Activated CD4-positive, CD25-positive, alpha-beta regulatory T cell treated with anti-CD3 and anti-CD28 coated beads, Interleukin-2, amount 50 U/mL, for 24 hours (primary cell): ENCODE data around the gene FLYWCH2.
A peak's percentile ranks its signal among the peaks of the same experiment; 100 is the strongest.
"Not testable (repeated sequence)": the region's sequence is repeated elsewhere in the genome, so short reads cannot be mapped to it uniquely, and the experiment has no call there.

Experiments
- ATAC-seq, 2 donors: fragments of 150-1000 bp; cut with Tn5 transposase; one replicate each; pipeline ENCODE4 v1.10.0; 2021; ENCODE audit warnings: mild to moderate bottlenecking in 1 of 2, moderate library complexity in 1 of 2

The FLYWCH2 gene

DNA sequence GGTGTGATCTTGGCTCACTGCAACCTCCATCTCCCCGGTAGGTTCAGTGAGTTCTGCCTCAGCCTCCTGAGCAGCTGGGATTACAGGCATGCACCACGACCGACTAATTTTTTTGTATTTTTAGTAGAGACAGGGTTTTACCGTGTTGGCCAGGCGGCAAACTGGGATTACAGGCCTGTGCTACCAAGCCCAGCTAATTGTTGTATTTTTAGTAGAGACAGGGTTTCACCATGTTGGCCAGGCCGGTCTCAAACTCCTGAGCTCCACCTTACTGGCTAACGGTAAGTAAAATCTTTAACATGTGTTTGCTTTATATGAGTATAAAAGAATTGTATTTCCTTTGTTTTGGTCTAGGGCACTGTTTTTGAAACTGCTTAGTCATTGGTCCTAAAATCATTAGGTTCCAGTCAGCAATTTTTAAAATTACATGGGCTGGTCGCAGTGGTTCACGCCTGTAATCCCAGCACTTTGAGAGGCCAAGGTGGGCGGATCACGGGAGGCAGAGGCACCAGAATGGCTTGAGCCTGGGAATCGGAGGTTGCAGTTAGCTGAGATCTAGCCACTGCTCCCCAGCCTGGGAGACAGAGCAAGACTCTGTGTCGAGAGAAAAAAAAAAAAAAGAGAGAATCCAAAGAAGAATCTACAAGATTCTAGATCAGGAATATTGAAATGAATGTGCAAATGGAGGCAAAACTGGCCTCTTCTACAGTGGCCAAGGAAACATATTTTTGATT lies 32.3 kb downstream of the FLYWCH2 start:
- no peak for ATAC-seq

DNA sequence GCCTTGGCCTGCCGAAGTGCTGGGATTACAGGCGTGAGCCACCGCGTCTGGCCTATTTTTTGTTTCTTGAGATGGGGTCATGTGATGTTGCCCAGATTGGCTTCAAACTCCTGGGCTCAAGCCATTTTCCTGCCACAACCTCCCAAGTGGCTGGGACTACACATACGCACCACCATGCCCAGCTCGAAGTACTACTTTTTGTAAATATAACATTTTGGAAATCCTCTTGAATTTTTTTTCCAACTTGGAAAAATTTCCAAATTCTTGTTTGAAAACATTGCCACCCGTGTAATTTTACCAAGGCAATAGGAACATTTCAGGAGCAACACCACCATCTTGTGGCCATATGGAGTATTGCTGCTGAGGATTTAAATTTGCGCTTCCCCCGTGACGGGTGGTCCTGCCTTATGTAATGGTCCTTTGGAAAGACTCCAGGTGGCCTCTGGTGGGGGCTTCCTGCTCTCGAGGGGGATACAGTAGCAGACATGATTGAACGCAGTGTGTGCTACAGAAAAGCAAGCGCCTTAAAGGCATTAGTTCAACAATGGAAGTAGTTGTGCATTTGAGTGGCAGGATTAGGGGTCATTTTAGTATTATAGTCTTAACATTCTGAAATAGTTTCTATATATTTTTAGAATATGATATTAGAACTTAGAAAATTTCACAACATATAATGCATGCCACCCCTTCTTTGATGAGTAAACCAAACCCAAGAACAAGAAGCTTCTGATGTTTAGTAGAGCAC lies 36.7 kb downstream of the FLYWCH2 start:
- peak in 1 of 2 donors; percentile 48 for ATAC-seq

DNA sequence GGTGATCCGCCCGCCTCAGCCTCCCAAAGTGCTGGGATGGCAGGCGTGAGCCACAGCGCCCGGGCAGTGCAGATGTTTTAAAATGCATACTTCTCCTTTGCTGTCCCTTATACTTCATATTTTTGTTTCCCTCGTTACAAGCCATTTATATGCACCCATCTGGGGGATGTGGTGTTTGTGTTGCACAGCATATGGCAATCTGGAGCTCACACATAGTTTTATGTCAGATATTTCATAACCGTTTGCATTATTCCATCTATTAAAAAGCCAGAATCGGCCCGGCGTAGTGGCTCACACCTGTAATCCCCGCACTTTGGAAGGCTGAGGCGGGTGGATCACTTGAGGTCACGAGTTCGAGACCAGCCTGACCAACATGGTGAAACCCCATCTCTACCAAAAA lies 40.5 kb downstream of the FLYWCH2 start:
- ATAC-seq = no peak

DNA sequence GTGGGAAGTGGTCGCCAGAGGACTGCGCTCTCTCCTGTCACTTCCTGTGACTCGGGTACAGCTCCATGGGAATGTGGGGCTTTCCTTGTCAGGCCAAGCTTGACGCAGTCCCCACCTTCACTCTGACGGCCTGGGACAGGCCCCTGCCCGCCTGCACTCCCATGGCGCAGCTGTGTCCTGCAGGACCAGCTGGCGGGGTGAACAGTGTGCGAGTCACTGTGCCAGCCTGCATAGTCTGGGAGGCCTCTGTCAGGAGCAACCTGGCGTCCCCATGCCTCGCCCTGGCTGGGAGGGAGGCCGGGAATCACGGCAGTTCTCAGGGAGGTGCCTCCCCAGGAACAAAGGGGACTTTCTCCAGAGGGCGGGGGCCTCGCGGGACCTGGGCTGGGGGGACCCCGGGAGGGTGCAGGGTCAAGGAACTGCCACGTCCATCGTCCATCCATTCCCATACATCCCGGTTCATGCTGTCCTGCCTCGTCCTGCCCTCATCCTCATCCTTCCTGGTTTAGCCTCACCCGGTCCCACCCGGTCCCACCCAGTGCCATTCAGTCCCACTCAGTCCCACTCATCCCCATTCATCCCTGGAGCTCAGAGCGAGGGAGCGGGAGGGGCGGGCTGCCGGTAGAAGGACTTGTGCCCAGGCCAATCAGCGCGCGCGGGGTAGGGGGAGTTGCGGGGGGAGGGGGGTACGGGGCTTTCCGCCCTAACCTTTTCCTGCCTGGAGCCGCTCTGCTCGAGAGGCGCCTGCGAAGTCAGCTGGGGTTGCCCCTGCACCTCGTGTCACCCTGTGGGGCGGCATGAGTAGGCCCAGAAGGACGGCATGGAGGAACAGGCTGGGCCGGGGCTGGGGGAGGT lies 42.1 kb downstream of the FLYWCH2 start:
- ATAC-seq = no peak

DNA sequence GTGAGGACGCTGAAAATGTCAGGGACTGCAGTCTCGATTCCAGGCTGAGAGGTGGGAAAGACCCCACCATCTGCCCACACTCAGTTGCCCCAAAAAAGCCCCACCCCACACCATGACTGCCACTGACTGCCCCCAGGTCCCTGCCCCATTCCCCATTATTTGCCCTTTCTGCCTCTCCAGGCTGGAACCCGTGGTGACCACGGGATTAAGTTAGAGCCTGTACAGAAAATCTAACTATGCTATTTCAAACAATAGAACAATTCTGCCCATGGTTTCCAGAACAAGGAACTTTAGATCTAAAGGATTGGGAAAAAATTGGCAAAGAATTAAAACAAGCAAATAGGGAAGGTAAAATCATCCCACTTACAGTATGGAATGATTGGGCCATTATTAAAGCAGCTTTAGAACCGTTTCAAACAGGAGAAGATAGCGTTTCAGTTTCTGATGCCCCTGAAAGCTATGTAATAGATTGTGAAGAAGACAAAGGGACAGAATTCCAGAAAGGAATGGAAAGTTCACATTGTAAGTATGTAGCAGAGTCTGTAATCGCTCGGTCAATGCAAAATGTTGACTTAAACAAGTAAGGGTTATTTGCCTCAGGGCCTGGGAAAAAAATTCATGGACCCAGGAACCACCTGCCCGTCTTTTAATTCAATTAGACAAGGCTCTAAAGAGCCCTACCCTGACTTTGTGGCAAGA lies 43.1 kb downstream of the FLYWCH2 start:
- no peak for ATAC-seq

DNA sequence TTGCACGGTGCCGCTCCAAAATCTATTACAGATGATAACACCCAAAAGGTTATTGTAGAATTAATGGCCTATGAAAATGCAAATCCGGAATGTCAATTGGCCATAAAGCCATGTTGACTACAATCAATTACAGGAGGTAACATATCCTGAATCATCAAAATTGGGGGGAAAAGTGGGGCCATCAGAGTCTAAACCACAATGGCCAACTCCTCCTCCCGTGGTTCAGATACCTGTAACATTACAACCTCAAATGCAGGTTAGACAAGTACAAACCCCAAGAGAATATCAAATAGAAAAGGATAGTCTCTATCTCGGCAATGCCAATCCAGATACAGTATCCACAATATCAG lies 43.6 kb downstream of the FLYWCH2 start:
- no peak for ATAC-seq

DNA sequence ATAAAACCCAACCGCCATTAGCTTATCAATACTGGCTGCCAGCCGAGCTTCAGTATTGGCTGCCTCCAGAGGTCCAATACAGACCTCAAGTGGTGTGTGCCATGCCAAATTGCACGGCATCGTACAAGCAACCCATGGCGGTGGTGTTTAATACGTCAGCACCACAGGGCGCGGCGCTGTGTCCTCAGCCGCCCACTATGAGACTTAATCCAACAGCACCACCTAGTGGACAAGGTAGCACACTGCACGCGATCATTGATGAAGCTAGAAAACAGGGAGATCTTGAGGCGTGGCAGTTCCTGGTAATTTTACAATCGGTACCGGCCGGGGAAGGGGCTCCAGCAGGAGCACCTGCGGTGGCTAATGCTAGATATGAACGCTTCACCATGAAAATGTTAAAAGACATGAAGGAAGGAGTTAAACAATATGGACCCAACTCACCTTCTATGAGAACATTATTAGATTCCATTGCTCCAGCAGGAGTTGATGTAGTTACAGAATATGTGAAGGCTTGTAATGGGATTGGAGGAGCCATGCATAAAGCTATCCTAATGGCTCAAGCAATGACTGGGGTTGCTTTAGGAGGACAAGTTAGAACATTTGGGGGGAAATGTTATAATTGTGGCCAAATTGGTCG lies 44.1 kb downstream of the FLYWCH2 start:
- peak; percentile 99 for ATAC-seq

DNA sequence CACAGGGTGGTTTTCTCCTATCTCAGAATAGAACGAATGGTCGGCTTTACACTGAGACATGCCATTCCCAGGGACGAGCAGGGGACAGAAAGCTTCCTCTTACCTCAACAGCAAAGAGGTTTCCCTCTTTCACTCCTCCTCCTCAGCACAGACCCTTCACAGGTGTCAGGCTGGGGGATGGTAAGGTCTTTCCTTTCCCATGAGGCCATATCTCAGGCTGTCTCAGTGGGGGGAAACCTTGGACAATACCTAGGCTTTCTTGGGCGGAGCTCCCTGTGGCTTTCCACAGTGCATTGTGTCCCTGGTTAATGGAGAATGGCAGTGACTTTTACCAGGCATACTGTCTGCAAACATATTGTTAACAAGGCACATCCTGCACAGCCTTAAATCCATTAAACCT lies 45.1 kb downstream of the FLYWCH2 start:
- ATAC-seq = not testable (repeated sequence)

DNA sequence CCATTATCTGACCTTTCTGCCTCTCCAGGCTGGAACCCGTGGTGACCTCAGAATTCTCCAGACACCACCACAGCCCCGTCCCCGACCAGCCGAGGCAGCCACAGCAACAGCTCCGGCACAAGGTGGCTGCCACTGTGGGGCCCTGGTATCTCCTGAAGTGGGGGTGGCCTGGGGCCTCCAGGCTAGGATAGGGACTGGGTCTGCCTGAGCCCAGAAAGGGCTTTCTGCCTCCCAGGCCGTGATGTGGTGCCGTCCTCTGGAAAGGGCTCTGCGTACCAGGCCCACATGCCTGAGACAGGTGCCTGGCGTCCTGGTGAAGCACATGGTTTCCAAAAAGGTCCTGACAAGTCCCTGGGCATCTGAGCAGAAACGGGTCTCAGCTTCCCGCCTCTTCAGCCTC lies 45.8 kb downstream of the FLYWCH2 start:
- ATAC-seq = no peak

DNA sequence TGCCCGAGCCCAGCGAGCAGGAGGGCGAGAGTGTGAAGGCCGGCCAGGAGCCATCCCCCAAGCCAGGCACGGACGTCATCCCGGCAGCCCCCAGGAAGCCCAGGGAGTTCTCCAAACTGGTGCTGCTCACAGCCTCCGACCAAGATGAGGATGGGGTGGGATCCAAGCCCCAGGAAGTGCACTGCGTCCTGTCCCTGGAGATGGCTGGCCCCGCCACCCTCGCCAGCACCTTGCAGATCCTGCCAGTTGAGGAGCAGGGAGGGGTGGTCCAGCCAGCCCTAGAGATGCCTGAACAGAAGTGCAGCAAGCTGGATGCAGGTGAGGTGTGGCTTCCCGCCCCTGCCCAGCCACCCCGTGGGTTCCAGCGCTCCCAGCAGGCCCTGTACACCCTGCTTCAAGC lies 46.7 kb downstream of the FLYWCH2 start:
- no peak for ATAC-seq

DNA sequence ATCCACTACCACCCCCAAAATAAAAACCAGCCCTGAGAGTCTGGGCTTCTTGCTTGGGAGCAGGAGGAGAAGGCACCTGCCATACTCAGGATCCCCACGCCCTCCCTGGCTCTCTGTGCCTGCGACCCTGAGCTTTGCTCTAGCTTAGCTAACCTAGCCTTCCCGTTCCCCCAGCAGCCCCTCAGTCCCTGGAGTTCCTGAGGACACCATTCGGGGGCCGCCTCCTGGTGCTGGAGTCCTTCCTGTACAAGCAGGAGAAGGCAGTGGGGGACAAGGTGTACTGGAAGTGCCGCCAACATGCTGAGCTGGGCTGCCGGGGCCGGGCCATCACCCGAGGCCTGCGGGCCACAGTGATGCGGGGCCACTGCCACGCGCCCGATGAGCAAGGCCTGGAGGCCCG lies 47.2 kb downstream of the FLYWCH2 start:
- ATAC-seq = no peak

DNA sequence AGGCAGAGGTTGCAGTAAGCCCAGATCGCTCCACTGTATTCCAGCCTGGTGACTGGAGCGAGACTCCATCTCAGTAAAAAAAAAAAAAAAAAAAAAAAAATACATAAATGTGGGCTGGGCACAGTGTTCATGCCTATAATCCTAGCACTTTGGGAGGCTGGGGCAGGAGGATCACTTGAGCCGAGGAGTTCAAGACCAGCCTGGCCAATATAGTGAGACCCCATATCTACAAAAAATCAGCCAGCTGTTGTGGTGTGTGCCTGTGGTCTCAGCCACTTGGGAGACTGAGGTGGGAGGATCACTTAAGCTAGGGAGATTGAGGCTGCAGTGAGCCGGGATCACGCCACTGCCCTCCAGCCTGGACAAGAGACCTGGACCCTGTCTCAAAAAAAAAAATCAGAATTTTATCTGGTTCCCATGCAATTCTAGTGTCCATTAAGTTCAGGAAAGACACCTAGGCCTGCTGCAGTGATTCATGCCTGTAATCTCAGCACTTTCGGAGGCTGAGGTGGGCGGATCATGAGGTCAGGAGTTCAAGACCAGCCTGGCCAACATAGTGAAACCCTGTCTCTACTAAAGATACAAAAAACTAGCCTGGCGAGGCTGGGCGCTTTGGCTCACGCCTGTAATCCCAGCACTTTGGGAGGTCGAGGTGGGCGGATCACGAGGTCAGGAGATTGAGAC lies 48.4 kb downstream of the FLYWCH2 start:
- not testable (repeated sequence) for ATAC-seq

DNA sequence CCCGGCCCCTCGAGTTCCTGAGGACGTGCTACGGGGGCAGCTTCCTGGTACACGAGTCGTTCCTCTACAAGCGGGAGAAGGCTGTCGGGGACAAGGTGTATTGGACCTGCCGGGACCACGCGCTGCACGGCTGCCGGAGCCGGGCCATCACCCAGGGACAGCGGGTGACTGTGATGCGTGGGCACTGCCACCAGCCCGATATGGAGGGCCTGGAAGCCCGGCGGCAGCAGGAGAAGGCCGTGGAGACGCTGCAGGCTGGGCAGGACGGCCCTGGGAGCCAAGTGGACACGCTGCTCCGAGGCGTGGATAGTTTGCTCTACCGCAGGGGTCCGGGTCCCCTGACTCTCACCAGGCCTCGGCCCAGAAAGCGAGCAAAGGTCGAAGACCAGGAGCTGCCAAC lies 50.1 kb downstream of the FLYWCH2 start:
- no peak for ATAC-seq

DNA sequence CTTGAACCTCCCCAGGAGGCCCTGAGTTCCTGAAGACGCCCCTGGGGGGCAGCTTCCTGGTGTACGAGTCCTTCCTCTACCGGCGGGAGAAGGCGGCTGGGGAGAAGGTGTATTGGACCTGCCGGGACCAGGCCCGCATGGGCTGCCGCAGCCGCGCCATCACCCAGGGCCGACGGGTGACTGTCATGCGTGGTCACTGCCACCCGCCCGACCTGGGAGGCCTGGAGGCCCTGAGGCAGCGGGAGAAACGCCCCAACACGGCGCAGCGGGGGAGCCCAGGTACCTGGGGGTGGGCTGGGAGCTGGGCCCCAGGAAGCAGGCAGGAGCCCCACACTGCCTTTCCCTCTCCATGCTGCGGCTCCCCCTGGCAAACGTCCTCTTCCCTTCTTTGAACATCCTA lies 50.7 kb downstream of the FLYWCH2 start:
- ATAC-seq = no peak

DNA sequence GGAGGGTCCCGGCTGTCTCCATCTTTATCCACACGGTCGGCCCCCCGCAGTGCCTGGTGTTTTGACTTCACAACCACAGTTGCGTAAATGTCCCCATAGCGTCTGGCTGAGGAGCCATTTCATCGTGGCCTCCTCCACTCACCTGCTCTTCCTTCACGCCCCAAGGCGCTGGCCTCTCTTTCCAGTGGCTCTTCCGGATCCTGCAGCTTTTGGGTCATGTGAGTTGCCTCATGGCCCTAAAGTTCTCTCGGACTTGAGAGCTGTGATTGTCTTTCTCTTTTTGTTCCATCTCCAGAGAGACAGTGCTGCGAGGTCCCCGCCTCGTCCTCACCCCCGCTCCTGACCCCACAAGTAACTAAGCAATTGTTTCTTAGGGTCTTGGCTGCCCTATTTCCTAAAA lies 51.4 kb downstream of the FLYWCH2 start:
- ATAC-seq = no peak

DNA sequence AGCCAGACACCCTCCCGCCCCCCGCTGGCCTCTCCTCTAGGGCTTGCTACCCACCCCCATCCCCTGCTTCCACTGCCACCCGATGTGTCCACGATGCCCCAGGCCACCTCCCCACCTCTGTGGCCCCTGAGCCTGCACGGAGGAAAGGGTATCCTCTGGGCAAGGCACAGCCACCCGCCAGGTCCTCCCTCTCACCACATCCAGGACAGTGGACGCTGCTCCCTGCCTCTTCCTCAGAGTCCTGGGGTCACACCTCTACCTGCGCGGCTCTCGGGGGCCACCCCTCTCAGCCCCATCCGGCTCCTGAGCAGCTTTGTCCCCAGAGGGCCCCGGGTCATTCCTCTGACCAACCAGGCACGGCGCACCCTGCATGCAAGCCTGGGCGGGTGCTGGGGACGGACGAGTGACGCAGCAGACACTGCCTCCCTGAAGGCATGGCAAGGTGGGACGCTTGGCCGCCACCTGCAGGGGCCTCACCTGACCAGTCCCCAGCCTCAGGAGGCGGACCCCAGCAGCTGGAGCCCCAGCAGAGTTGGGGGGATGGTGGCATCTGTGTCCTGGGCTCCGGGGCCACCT lies 53.5 kb downstream of the FLYWCH2 start:
- no peak for ATAC-seq

DNA sequence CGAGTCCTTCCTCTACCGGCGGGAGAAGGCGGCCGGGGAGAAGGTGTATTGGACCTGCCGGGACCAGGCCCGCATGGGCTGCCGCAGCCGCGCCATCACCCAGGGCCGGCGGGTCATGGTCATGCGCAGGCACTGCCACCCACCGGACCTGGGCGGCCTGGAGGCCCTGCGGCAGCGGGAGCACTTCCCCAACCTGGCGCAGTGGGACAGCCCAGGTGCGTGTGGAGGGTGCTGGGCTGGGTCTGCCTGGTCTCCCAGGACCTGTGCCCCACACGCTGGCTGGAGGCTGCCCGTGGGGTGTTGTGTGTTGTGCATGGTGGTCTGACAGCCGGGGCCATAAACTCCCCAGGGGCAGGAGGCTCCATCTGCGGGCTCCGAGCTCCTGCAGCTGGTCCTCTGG lies 54.2 kb downstream of the FLYWCH2 start:
- ATAC-seq = no peak

DNA sequence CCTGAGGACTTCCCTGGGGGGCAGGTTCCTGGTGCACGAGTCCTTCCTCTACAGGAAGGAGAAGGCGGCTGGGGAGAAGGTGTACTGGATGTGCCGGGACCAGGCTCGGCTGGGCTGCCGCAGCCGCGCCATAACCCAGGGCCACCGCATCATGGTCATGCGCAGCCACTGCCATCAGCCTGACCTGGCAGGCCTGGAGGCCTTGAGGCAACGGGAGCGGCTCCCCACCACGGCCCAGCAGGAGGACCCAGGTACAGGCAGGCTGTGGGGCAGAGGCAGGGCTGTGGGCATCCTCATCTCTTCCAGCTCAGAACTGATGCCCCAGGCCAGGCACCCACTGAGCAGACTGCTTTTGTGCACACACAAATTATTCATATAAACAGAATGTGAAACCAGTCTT lies 55.2 kb downstream of the FLYWCH2 start:
- ATAC-seq = no peak

DNA sequence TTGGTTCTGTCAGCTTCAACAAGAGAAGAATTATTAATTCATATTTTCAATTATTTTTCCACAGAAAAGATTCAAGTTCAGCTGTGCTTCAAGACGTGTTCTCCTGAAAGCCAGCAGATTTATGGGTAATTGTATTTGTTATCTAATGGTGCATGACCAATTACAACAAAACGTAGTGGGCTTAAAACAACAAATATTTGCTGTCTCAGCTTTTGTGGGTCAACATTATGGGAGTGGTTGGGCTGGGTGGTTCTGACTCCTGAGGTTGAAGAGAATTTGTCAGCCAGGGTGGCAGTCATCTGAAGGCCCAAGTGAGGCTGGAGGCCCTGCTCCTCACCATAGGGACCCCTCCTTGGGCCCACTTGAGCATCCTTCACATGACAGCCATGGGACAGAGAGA lies 57.0 kb downstream of the FLYWCH2 start:
- ATAC-seq = no peak

DNA sequence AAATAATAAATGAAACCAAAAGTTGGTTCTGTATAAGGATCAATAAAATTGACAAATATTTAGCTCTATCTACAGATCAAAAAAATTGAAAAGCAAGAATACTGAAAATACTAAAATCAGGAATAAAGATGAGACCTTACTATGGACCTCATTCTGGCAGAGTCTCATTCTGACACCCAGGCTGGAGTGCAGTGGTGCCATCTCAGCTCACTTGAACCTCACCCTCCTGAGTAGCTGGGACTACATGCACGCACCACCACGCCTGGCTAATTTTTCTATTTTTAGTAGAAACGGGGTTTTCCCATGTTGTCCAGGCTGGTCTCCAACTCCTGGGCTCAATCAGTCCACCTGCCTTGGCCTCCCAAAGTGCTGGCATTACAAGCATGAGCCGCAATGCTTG lies 59.0 kb downstream of the FLYWCH2 start:
- ATAC-seq = no peak

DNA sequence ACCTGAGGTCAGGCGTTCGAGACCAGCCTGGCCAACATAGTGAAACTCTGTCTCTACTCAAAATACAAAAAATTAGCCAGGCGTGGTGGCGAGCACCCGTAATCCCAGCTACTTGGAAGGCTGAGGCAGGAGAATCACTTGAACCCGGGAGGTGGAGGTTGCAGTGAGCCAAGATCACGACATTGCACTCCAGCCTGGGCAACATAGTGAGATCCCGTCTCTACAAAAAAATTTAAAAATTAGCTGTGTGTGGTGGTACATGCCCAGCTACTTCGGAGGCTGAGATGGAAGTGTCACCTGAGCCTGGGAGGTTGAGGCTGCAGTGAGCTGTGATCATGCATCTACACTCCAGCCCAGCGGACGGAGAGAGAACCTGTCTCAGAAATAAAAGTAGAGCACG lies 60.7 kb downstream of the FLYWCH2 start:
- ATAC-seq = not testable (repeated sequence)

DNA sequence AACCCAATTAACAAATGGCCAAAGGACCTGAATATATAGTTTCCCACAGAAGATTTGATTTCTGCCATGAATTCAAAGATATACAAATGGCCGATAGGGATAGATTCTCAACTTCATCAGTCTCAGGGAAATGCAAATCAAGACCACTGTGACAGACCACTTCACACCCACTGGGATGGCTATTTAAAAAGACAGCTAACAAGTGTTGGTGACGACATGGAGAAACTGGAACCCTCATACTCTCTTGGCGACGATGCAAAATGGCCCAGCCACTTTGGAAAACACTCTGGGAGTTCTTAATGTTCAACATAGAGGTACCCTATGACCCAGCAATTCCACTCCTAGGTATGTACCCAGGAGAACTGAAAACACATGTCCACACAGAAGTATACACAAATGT lies 63.6 kb downstream of the FLYWCH2 start:
- ATAC-seq = no peak
